ENCODE measurements around the gene STPG3. TPM values are rescaled to one million over a fixed set of nuclear protein-coding genes. Genes with fewer than 3 reads are reported as not detected.
A peak's percentile ranks its signal among the peaks of the same experiment; 100 is the strongest.

STPG3 gene
- total and polyA plus RNA-seq, 10 donors: not detected

DNA sequence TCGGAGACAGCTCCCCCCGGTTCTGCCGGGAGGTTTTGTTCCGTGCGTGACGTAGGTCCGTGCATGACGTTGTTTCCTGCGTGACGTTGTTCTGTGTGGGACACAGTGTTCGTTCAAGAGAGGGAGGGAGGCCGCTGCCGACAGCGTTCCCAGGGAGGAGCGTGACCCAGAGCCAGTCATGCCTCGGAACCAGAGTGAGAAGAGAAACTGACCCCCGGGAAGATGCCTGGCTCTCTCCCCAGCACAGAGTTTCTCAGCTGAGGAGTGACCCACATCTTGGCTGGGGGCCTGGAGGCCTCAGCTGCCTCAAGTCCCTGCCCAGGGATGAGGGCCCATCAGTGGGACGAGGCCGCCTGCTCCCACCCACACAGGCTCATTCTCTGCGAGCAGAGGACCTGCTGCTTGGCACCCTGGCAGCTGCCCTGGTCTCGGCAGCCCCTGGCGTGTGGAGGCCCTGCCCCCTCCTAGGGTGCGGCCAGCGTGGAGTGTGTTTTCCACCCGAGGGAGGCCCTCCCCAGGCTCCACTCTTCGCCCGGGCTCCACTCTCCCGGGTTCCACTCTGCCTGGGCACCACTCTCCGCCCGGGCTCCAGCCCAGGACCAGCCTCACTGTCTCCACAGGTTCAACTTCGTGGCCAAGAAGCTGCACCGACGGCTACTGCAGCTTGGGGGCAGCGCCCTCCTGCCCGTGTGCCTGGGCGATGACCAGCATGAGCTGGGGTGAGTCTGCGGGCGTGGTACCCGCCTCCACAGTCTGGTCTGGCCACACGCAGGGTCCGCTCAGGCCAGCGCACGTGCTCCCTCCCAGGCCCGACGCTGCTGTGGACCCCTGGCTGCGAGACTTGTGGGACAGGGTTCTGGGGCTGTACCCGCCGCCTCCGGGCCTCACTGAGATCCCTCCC, 37.7 kb upstream of the STPG3 start:
- DNase-seq: no peak
- Histone ChIP-seq H3K27ac (no peak overlapping the region), H3K4me3 (no peak overlapping the region), H3K4me1 (peaks cover 0 to 22% (median 16%) of the 10 kb centered on the region in 6 donors), H3K36me3 (peaks cover 0 to 90% (median 23%) of the 10 kb centered on the region in 6 donors), H3K9me3 (no peaks in the 10 kb centered on the region), H3K27me3 (replicated peaks in 1 of 7) (no peaks in the 10 kb centered on the region)
- TF ChIP-seq POLR2A (IDR thresholded peaks at IDR 0.05) (no peak), POLR2AphosphoS5 (IDR thresholded peaks at IDR 0.05) (peak in 2 of 3 donors; percentile 15 to 45)
- intact Hi-C loops (cut with DNase I; ENCODE audit: low total_unique reads): no loop called here
- 87 to 96% (median 92%) methylated on average over 31 to 49 of the region's 49 CpGs for WGBS, 5 donors

DNA sequence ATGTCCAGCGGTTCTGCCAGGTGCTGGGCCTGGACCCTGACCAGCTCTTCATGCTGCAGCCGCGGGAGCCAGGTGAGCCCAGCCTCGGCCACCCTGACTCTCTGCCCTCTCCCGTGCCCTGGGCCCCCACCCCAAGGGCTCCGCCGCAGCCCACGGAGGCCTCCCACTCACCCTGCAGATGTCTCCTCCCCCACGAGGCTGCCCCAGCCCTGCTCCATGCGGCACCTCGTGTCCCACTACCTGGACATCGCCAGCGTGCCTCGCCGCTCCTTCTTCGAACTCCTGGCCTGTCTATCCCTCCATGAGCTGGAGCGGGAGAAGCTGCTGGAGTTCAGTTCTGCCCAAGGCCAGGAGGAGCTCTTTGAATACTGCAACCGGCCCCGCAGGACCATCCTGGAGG, 36.5 kb upstream of the STPG3 start:
- WGBS, 5 donors: 91 to 97% (median 95%) methylated on average over 13 to 19 of the region's 19 CpGs
- Histone ChIP-seq H3K27me3 (replicated peaks in 1 of 7) (no peaks in the 10 kb centered on the region), H3K4me3 (no peak overlapping the region), H3K4me1 (peaks cover 0 to 34% (median 18%) of the 10 kb centered on the region in 6 donors), H3K36me3 (peaks cover 0 to 78% (median 23%) of the 10 kb centered on the region in 6 donors), H3K9me3 (no peaks in the 10 kb centered on the region), H3K27ac (no peak overlapping the region)
- intact Hi-C loops (cut with DNase I; ENCODE audit: low total_unique reads): no loop called here
- no peak for DNase-seq
- TF ChIP-seq CTCF (IDR thresholded peaks at IDR 0.05 in 8 of 11, conservative IDR thresholded peaks at IDR 0.05 in 3 of 11): no peak
- TF ChIP-seq POLR2A (IDR thresholded peaks at IDR 0.05): no peak
- peak in 2 of 3 donors; percentile 17 to 21 for TF ChIP-seq POLR2AphosphoS5 (IDR thresholded peaks at IDR 0.05)

GRCh38 chr9:137215196-137215986, 35.7 kb upstream of the STPG3 start:
- intact Hi-C loops (cut with DNase I; ENCODE audit: low total_unique reads): no loop called here
- WGBS, 5 donors: 92 to 98% (median 94%) methylated on average over 13 to 22 of the region's 22 CpGs
- TF ChIP-seq CTCF (IDR thresholded peaks at IDR 0.05 in 8 of 11, conservative IDR thresholded peaks at IDR 0.05 in 3 of 11): no peak
- TF ChIP-seq POLR2AphosphoS5 (IDR thresholded peaks at IDR 0.05): no peak
- no peak for TF ChIP-seq POLR2A (IDR thresholded peaks at IDR 0.05)
- Histone ChIP-seq H3K27me3 (replicated peaks in 1 of 7) (no peaks in the 10 kb centered on the region), H3K27ac (no peak overlapping the region), H3K4me3 (no peak overlapping the region), H3K4me1 (peaks cover 0 to 34% (median 18%) of the 10 kb centered on the region in 6 donors), H3K36me3 (peaks cover 0 to 71% (median 16%) of the 10 kb centered on the region in 6 donors), H3K9me3 (no peaks in the 10 kb centered on the region)
- no peak for DNase-seq

DNA sequence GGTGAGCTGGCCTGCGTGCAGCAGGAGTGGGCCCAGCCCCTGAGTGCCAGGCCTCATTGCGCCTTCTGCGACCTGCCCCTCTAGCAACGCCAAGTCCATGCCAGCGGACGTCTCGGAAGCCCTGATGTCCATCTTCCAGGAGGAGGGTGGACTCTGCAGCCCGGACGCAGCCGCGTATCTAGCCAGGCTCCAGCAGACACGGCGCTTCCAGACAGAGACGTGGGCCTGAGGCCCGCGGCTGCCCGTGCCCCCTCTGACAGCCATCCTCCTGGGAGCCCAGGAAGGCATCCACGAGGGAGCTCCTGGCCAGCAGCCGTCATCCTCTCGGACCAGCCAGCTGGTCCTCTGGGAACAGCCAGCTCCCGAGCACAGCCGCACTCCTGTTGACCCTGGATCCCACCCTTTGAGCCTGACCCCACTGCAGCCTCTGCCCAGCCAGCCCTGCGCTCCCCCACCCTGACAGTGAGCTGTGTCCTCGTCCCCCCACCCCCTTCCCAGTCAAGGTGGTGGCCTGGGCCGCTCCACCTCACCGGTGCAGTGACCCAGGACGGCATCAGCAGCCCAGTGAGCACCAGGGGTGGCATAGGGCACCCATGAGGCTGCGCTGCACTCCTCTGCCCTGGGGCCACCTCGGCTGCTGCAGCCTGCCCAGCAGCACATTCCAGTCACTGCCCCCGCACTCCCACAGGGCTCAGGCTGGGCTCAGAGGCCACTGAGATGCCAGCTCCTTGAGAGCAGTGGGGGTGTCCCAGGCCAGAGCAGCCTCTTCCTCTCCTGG, 34.7 kb upstream of the STPG3 start:
- intact Hi-C loops (cut with DNase I; ENCODE audit: low total_unique reads): no loop called here
- peaks cover 0 to 40% (median 19%) of the 10 kb centered on the region in 6 donors for H3K4me1 ChIP-seq
- peak in 2 of 3 donors; percentile 14 to 31 for TF ChIP-seq POLR2AphosphoS5 (IDR thresholded peaks at IDR 0.05)
- TF ChIP-seq POLR2A (IDR thresholded peaks at IDR 0.05): no peak
- no peak for TF ChIP-seq CTCF (IDR thresholded peaks at IDR 0.05 in 8 of 11, conservative IDR thresholded peaks at IDR 0.05 in 3 of 11)
- peaks cover 0 to 62% (median 13%) of the 10 kb centered on the region in 6 donors for H3K36me3 ChIP-seq
- 89 to 96% (median 92%) methylated on average over 11 to 30 of the region's 30 CpGs for WGBS, 5 donors
- no peak for DNase-seq
- no peaks in the 10 kb centered on the region for H3K9me3 ChIP-seq
- peaks cover 0 to 4% (median 0%) of the 10 kb centered on the region in 7 donors for H3K27me3 ChIP-seq (replicated peaks in 1 of 7)
- no peak overlapping the region for H3K4me3 ChIP-seq
- no peak overlapping the region for H3K27ac ChIP-seq

Measured in spleen (tissue), 11 donors.